Right lung (tissue), 5 donors: Measurements from ENCODE around the gene CTNND2. TPM values are rescaled to one million over a fixed set of nuclear protein-coding genes. Genes with fewer than 3 reads are reported as not detected.

Experiments
- DNase-seq, 2 donors: peaks; one replicate each; pipeline ENCODE4 v3.0.0-alpha.2; 2013
- polyA plus RNA-seq, 5 donors: library from polyadenylated mRNA; unstranded; fragments of 120-200 nt; gene quantifications; one replicate each; pipeline versions ENCODE4 v1.2.1 to v1.2.3, GENCODE V29; 2013; ENCODE audit warnings: inconsistent platforms in 1 of 5, low replicate concordance in 1 of 5; ENCODE audit not compliant: insufficient read length in 5 of 5, insufficient read depth in 1 of 5

The CTNND2 gene
- polyA plus RNA-seq, 5 donors: 1.7 to 3.6 (median 1.9) TPM

DNA sequence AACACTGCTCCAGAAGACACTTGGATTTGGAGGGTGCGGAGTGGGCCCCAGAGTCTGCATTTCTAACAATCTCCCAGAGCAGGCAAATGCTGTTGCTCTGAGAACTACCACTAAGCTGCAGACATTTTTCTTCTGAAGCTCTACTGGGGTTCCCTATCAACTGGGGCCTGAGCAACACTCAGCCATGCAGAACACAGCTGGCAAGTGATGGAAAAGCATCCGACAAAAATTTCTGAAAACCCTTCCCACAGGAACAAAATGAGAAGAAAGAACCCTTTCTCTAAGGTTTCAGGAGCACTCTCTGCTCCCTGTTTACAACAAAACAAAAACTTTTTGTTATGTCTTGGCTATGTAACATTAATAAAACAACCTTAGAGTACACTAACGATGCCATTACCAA lies 516.9 kb downstream of the CTNND2 start:
- no peak for DNase-seq

GRCh38 chr5:11386398-11386797 lies 517.8 kb downstream of the CTNND2 start:
- no peak for DNase-seq

DNA sequence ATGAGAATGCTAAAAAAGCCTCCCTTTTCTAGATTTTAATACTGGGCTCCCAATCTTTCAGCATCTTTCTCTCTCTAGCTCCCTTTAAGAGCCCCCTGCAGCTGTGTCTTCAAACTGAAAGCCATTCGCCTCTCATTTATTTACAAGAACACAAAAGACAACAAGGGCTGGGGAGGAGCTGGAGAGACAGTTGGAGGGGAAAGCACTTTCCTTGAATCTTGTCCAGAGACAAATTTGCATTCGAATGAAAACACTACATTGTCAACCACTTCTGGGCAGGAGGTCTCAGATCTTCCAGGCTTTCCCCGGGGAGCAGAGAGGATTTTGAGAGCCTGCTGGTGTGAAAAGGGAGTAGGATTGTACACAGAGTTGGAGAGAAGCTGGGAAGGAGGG lies 518.3 kb downstream of the CTNND2 start:
- no peak for DNase-seq

DNA sequence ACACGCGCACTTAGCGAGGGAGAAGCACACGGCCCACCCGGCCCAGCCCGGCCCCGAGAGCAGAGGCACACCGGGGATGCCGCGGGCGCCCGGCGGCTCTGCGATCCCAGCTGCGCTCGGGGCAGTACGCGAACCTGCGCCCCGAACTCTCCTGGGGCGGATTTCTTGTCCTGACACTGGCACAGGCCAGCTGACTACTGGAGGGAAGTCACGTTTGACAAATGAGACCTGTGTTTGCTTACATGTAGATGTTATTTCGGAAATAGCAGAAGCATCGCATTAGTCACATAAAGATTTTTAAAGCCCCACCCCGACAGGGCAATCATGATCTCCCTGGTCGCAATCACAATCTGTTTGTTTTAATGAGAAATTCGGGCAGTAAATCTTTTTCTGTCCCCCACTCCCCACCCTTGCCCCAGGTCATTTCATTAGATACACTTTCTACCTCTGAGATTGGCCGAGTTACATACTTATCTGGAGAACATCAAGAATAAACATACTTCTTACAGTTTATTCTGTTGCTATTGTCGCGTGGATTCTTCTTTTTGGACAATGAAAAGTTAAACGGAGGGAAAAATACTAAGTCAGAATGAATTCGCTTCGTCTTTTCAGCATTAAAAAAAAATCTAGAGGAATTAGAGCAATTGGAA lies 518.9 kb downstream of the CTNND2 start:
- DNase-seq: no peak

DNA sequence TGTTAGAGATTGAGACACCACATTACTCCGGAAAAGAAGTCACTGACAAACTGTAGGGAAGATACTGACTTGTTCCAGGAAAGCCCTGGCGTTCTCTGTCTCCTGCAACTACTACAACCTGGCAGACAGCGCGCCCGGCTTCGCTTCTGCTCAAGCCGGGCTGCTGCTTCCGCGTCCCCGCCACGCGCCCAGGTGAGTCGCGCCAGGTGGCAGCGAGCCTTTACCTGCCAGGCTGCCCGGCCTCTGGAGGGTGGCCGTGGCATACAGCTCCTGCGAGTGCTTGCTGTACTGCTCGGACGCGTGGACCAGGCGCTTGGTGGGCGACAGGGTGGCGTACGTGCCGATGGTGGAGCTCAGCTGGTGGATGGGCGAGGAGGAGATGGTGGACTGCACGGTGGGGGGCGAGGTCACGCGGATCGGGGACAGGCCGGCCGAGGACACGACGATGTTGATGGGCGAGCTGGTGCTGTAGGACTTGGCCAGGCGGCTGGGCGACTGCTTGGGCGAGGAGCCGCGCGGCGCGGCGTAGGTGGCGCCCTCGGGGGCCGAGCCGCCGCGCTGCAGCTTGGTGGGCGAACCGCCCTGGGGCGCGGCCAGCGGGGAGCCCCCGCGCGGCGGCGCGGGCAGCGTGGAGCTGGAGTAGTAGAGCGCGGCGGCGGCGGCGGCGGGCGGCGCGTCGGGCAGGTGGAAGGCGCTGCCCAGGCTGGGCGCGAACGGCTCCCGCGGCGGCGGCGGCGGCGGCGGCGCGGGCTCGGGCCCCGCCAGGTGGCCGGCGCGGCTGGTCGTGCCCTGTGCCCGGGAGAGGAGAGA lies 519.6 kb downstream of the CTNND2 start:
- DNase-seq: peak; percentile 7 to 26

DNA sequence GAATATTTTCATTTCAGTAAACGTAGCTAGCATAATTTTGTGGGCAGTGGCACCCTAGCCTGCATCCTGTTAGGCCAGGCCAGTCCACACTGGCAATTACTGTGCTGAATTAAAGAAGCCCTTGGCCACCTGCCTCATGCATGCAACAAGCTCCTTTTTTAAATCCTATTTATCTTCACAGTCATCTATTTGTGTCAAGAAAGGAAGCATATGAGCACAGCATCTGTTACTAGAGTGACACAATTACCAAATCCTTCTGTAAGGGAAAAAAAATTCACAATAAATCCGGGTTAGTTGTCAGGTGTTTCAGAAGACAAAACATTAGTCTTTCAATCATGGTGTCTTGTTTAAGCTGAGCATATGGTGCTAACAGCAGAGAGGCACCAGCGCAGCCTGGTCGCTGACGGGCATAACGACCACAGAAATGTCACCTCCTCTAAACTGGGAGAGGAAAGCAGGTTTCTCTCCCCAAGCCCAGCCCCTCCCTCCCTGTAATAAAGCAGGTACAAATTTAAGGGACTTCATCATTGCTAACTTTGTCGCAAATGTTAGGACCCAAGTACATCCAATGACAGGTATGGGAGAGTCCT lies 520.6 kb downstream of the CTNND2 start:
- no peak for DNase-seq

GRCh38 chr5:11378461-11378860 lies 525.8 kb downstream of the CTNND2 start:
- DNase-seq: no peak

GRCh38 chr5:11377896-11378295 lies 526.4 kb downstream of the CTNND2 start:
- DNase-seq: no peak

- no peak for DNase-seq
Measured at GRCh38 chr5:11372191-11372590, 532.1 kb downstream of the CTNND2 start.

DNA sequence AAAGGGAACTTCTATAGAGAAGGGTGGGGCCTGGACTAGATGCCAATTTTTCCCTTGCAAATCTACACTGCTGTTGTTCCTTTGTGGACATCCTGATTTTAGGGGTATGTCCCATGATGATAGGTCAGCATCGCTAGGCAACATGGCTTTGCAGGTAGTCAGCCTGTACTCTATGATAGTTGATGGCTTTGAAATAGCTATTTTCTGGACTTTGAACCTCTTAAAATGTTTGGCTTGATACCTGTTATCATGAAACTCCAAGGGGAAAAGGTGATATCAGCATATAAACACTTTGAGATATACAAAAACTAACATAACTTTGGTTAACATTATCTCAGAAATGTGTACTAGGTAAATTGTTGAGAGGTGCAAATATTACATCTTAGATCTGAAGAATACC lies 533.2 kb downstream of the CTNND2 start:
- no peak for DNase-seq

GRCh38 chr5:11364531-11364930 lies 539.7 kb downstream of the CTNND2 start:
- no peak for DNase-seq

- no peak for DNase-seq
Measured at GRCh38 chr5:11363631-11364178, 540.5 kb downstream of the CTNND2 start.

DNA sequence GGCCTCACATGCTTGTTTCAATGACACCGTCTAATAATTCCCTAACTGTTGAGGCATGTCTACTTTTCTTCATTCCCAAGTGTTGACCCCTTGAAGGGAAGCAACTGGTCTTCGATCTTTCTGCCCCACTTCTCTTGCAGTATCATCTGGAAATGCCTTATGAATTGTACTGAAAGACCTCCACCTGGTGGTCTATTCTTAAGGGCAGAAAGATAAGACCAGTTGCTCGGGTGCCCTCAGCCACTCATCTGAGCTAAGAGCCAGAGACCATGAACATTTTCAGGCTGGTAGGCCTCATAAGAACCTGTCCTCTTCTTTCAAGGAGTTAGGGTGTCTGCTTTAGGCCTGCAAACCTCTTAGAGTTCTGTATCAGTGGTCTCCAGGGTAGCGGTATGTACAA lies 542.5 kb downstream of the CTNND2 start:
- DNase-seq: no peak

GRCh38 chr5:11357928-11358327 lies 546.3 kb downstream of the CTNND2 start:
- DNase-seq: no peak

DNA sequence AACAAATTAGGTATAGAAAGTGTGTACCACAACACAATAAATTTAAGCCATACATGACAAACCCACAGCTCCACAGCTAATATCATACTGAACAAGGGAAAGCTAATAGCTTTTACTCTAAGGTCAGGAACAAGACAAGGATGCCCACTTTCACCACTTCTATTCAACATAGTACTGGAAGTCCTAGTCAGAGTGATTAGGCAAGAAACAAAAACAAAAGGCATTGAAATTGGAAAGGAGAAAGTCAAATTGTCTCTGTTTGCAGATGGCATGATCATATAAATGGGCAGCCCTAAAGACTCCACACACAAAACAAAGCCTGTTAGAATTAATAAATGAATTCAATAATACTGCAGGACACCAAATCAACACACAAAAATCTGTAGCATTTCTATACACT lies 548.8 kb downstream of the CTNND2 start:
- no peak for DNase-seq

GRCh38 chr5:11346336-11346735 lies 557.9 kb downstream of the CTNND2 start:
- no peak for DNase-seq

- no peak for DNase-seq
Measured at GRCh38 chr5:11335881-11336760, 568.1 kb downstream of the CTNND2 start.

DNA sequence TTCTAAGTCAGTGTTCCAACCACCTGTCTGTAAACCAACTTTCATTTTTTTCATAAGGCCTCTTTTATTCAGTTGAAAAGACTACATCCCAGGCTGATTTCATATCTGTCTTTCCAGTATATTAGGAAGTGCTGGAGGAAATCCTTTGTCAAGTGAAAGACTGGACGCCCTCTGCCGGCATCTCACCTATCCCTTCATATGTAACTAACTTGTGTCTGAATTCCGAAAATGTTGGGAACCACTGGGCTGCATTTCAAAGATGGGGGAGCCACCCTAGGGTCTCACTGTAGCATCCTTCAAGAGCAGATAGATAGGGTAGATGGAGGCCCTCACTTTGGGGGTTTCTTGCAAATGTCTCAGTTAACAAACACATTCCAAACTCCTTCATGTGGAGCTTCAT lies 569.8 kb downstream of the CTNND2 start:
- DNase-seq: no peak

GRCh38 chr5:11329679-11330078 lies 574.6 kb downstream of the CTNND2 start:
- DNase-seq: no peak

DNA sequence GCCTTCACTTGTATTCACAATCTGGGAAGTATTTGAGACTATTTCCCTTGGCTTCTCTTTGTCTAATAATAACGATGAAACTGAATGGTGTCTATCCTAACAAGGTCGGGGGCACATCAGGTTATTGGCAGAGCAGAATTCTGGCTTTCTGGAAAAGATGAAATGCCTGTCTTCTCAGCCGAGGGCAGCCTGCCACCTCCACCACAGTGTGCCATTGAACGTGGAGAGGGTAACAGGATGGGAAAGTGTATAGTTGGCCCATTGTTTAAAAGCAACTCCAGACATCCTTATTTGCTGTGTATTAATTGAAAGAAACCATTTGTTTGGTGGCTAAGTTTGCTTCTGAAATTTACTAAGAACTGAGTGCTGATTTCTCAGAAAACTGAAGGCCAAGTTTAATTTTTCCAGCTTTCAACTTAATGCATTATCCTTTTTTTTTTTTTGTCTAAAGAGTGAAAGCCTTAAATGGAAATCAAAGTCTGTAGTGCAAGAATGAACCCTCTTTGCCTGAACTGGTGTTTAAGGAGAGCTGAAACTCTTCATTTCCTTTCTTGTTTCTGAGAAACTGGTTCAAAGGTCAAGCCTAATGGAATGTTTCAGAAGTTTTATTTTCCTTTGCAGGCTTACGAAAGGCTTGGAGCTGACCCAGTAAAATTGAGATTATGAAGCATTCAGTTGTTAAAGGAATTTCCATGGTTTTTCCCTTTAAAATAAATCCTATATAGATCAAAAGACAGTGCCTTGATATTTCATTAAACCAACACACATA lies 579.5 kb downstream of the CTNND2 start:
- DNase-seq: peak; percentile 53 to 74

GRCh38 chr5:11323761-11324160 lies 580.5 kb downstream of the CTNND2 start:
- no peak for DNase-seq
